ENCODE data around the gene EIF4ENIF1.
A peak's percentile ranks its signal among the peaks of the same experiment; 100 is the strongest.
"Not testable (repeated sequence)": the region's sequence is repeated elsewhere in the genome, so short reads cannot be mapped to it uniquely, and the experiment has no call there.

Gene EIF4ENIF1

GRCh38 chr22:31520051-31520450 is 30.4 kb upstream of the EIF4ENIF1 start:
- no peak for TF ChIP-seq CTCF (conservative IDR thresholded peaks at IDR 0.05; ENCODE audit: low read length)
- DNase-seq (ENCODE audit: low read depth) = no peak
- no peak overlapping the region for H3K4me3 ChIP-seq (ENCODE audit: low read length)

DNA sequence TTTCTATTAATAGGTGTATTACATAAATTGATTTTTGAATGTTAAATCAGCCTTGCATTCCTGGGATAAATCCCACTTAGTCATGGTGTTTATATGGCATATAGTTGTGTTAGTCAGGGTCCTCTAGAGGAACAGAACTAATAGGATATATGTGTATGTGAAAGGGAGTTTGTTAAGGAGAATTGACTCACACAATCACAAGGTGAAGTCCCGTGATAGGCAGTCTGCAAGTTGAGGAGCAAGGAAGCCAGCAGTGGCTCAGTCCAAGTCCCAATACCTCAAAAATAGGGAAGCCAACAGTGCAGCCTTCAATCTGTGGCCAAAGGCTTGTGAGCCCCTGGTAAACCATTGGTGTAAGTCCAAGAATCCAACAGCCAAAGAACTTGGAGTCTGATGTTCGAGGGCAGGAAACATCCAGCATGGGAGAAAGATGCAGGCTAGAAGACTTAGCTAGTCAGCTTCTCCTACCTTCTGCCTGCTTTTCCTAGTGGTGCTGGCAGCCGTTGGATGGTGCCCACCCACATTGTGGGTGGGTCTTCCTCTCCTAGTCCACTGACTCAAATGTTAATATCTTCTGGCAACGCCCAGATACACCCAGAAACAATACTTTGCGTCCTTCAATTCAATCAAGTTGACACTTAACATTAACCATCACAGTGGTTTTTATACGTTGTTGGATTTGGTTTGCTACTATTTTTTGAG is 19.6 kb upstream of the EIF4ENIF1 start:
- DNase-seq (ENCODE audit: low read depth) = no peak
- no peak for TF ChIP-seq CTCF (conservative IDR thresholded peaks at IDR 0.05; ENCODE audit: low read length)
- no peak overlapping the region for H3K4me3 ChIP-seq (ENCODE audit: low read length)

- no peak for DNase-seq (ENCODE audit: low read depth)
- no peak for TF ChIP-seq CTCF (conservative IDR thresholded peaks at IDR 0.05; ENCODE audit: low read length)
- H3K4me3 ChIP-seq (ENCODE audit: low read length) = no peak overlapping the region
Observed at GRCh38 chr22:31508536-31508935, 18.9 kb upstream of the EIF4ENIF1 start.

DNA sequence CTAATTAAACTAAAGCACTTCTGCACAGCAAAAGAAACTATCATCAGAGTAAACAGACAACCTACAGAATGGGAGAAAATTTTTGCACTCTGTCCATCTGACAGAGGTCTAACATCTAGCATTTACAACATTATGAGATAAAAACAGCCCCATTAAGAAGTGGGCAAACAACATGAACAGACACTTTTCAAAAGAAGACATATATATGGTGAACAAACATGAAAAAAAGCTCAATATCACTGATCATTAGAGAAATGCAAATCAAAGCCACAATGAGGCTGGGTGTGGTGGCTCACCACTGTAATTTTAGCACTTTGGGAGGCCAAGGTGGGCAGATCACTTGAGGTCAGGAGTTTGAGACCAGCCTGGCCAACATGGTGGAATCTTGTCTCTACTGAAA is 17.9 kb upstream of the EIF4ENIF1 start:
- H3K4me3 ChIP-seq (ENCODE audit: low read length); DNase-seq (ENCODE audit: low read depth): not testable (repeated sequence)

DNA sequence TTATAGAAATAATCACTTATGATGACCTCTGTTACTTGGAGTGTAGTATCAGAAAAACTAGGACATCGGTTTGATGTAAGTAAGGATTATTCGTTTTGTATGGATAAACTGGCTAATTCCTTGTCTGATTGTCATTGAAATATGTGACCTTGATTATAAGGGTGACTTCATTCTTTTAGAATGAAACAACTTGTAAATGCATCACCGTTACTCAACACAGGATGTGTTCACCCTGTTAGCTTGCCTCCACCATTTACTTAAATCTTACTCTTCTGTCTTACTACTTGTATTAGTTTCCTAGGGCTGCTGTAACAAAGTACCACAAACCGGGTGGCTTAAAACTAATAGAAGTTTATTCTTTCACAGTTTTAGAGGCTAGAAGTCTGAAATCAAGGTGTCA is 14.6 kb upstream of the EIF4ENIF1 start:
- no peak overlapping the region for H3K4me3 ChIP-seq (ENCODE audit: low read length)
- no peak for TF ChIP-seq CTCF (conservative IDR thresholded peaks at IDR 0.05; ENCODE audit: low read length)
- peak; percentile 60 for DNase-seq (ENCODE audit: low read depth)

GRCh38 chr22:31503211-31503964 is 13.7 kb upstream of the EIF4ENIF1 start:
- no peak for TF ChIP-seq CTCF (conservative IDR thresholded peaks at IDR 0.05; ENCODE audit: low read length)
- no peak overlapping the region for H3K4me3 ChIP-seq (ENCODE audit: low read length)
- DNase-seq (ENCODE audit: low read depth) = no peak

GRCh38 chr22:31501738-31502137 is 12.1 kb upstream of the EIF4ENIF1 start:
- TF ChIP-seq CTCF (conservative IDR thresholded peaks at IDR 0.05; ENCODE audit: low read length) = no peak
- no peak for DNase-seq (ENCODE audit: low read depth)
- no peak overlapping the region for H3K4me3 ChIP-seq (ENCODE audit: low read length)
